ENCODE results near the gene CAPN13. TPM values are rescaled to one million over a fixed set of nuclear protein-coding genes. Genes with fewer than 3 reads are reported as not detected.

The CAPN13 gene
- polyA plus RNA-seq, 1 donor (not counting 4 experiments of a cell fraction or from before 2014, with no cell fraction given), result not detected

DNA sequence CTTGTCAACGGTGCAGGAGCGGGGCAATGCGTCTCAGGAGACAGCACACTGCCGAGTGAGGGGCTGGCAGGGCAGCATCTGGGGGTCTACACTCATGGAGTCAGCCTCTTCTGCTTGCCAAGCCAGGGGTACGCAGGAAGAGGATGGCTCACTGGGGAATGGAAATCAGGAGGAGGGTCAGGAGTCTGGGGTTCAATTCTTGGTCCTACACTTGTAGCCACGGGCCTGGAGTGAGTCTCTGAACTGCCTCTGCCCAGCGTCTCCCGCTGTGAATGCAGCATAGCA lies 70.0 kb downstream of the CAPN13 start:
- Histone ChIP-seq H3K27ac (ENCODE audit: control insufficient read depth, insufficient read depth, low read length) (no peak overlapping the region), H3K27me3 (ENCODE audit: control insufficient read depth, extremely low read depth, insufficient read depth, low read length) (peaks cover 11% of the 10 kb centered on the region), H3K79me2 (ENCODE audit: control insufficient read depth, insufficient read depth, low read length) (no peaks in the 10 kb centered on the region), H3K4me3 (ENCODE audit: control insufficient read depth in 2 of 3, extremely low read depth in 1 of 3, insufficient read depth in 2 of 3, low read depth in 1 of 3, low read length in 3 of 3) (no peak overlapping the region), H3K36me3 (ENCODE audit: control insufficient read depth in 2 of 2, extremely low read depth in 1 of 2, insufficient read depth in 2 of 2, low read length in 2 of 2) (no peaks in the 10 kb centered on the region), H3K9me1 (ENCODE audit: control insufficient read depth, extremely low read depth, insufficient read depth, low read length) (no peaks in the 10 kb centered on the region), H4K20me1 (ENCODE audit: control insufficient read depth, extremely low read depth, insufficient read depth, low read length) (no peaks in the 10 kb centered on the region), H3K4me1 (ENCODE audit: control insufficient read depth, extremely low read depth, insufficient read depth, low read length) (peaks cover 4% of the 10 kb centered on the region), H3K9ac (ENCODE audit: control insufficient read depth, extremely low read depth, insufficient read depth, low read length) (no peak overlapping the region), H2AFZ (ENCODE audit: control insufficient read depth, low read length) (no peak overlapping the region), H3K9me3 (ENCODE audit: control insufficient read depth, low read depth, low read length) (no peaks in the 10 kb centered on the region), H3K4me2 (ENCODE audit: control insufficient read depth, extremely low read depth, insufficient read depth, low read depth, low read length) (no peak overlapping the region)
- FAIRE-seq, result no peak
- TF ChIP-seq EZH2 (IDR thresholded peaks at IDR 0.05; ENCODE audit: low read length), result no peak
- TF ChIP-seq, protein P1, sequence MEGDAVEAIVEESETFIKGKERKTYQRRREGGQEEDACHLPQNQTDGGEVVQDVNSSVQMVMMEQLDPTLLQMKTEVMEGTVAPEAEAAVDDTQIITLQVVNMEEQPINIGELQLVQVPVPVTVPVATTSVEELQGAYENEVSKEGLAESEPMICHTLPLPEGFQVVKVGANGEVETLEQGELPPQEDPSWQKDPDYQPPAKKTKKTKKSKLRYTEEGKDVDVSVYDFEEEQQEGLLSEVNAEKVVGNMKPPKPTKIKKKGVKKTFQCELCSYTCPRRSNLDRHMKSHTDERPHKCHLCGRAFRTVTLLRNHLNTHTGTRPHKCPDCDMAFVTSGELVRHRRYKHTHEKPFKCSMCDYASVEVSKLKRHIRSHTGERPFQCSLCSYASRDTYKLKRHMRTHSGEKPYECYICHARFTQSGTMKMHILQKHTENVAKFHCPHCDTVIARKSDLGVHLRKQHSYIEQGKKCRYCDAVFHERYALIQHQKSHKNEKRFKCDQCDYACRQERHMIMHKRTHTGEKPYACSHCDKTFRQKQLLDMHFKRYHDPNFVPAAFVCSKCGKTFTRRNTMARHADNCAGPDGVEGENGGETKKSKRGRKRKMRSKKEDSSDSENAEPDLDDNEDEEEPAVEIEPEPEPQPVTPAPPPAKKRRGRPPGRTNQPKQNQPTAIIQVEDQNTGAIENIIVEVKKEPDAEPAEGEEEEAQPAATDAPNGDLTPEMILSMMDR (optimal IDR thresholded peaks at IDR 0.05 in 1 of 3, IDR thresholded peaks at IDR 0.05 in 1 of 3, conservative IDR thresholded peaks at IDR 0.05 in 1 of 3; ENCODE audit: extremely low read depth in 1 of 3, insufficient read depth in 2 of 3, low read length in 3 of 3), result no peak
- DNase-seq (ENCODE audit: low read depth, low spot score), result no peak
- dilution Hi-C loops (cut with MboI; ENCODE audit: extremely low pct_ligation_motif_present, low sequenced_read_pairs), result no loop called here

- H3K79me2 ChIP-seq (ENCODE audit: control insufficient read depth, insufficient read depth, low read length), result no peaks in the 10 kb centered on the region
- DNase-seq (ENCODE audit: low read depth, low spot score) (no peak), FAIRE-seq (peak; percentile 36)
- H3K27me3 ChIP-seq (ENCODE audit: control insufficient read depth, extremely low read depth, insufficient read depth, low read length), result peaks cover 10% of the 10 kb centered on the region
- H2AFZ ChIP-seq (ENCODE audit: control insufficient read depth, low read length), result no peak overlapping the region
- TF ChIP-seq, protein P1 (optimal IDR thresholded peaks at IDR 0.05 in 1 of 3, IDR thresholded peaks at IDR 0.05 in 1 of 3, conservative IDR thresholded peaks at IDR 0.05 in 1 of 3; ENCODE audit: extremely low read depth in 1 of 3, insufficient read depth in 2 of 3, low read length in 3 of 3), result no peak
- no peak for TF ChIP-seq EZH2 (IDR thresholded peaks at IDR 0.05; ENCODE audit: low read length)
- H3K9me3 ChIP-seq (ENCODE audit: control insufficient read depth, low read depth, low read length), result no peaks in the 10 kb centered on the region
- peaks cover 4% of the 10 kb centered on the region for H3K4me1 ChIP-seq (ENCODE audit: control insufficient read depth, extremely low read depth, insufficient read depth, low read length)
- dilution Hi-C loops (cut with MboI; ENCODE audit: extremely low pct_ligation_motif_present, low sequenced_read_pairs), result no loop called here
- H3K36me3 ChIP-seq (ENCODE audit: control insufficient read depth in 2 of 2, extremely low read depth in 1 of 2, insufficient read depth in 2 of 2, low read length in 2 of 2), result no peaks in the 10 kb centered on the region
- H3K27ac ChIP-seq (ENCODE audit: control insufficient read depth, insufficient read depth, low read length), result no peak overlapping the region
- H3K9ac ChIP-seq (ENCODE audit: control insufficient read depth, extremely low read depth, insufficient read depth, low read length), result no peak overlapping the region
- no peak overlapping the region for H3K4me2 ChIP-seq (ENCODE audit: control insufficient read depth, extremely low read depth, insufficient read depth, low read depth, low read length)
- no peaks in the 10 kb centered on the region for H4K20me1 ChIP-seq (ENCODE audit: control insufficient read depth, extremely low read depth, insufficient read depth, low read length)
- H3K9me1 ChIP-seq (ENCODE audit: control insufficient read depth, extremely low read depth, insufficient read depth, low read length), result no peaks in the 10 kb centered on the region
- no peak overlapping the region for H3K4me3 ChIP-seq (ENCODE audit: control insufficient read depth in 2 of 3, extremely low read depth in 1 of 3, insufficient read depth in 2 of 3, low read depth in 1 of 3, low read length in 3 of 3)
Observed at GRCh38 chr2:30736461-30737325, 70.6 kb downstream of the CAPN13 start.

Data from keratinocyte (primary cell).